Caki2 (cell line): ENCODE data around the gene FGF14. TPM values are rescaled to one million over a fixed set of nuclear protein-coding genes. Genes with fewer than 3 reads are reported as not detected.
"Not testable (repeated sequence)": the region's sequence is repeated elsewhere in the genome, so short reads cannot be mapped to it uniquely, and the experiment has no call there.

Source experiments
- DNase-seq: peaks from one replicate; pipeline ENCODE4 v3.0.0-alpha.2; 2015; ENCODE audit warnings: low read depth
- in situ Hi-C: cut with HindIII; loops from 2 replicates; pipeline ENCODE4 v1.10.0; 2016; ENCODE audit warnings: low sequenced_read_pairs, low pct_unique_long_range_greater_than_20kb, mixed read lengths
- total RNA-seq: library from RNA; depleted of rRNA; stranded (reverse); fragments of >200 nt; shearing (Covaris generic); gene quantifications from 2 replicates; pipeline ENCODE4 v1.2.3, GENCODE V29; 2014; ENCODE audit warnings: low replicate concordance

FGF14 gene
- total RNA-seq, 1 experiment from 2014 or later, result not detected

- in situ Hi-C loops, result no loop called here
- no peak for DNase-seq
These were observed 216.4 kb downstream of the FGF14 start for GRCh38 chr13:102185375-102185984.

GRCh38 chr13:102183509-102184182, 218.2 kb downstream of the FGF14 start:
- in situ Hi-C loops, result no loop called here

DNA sequence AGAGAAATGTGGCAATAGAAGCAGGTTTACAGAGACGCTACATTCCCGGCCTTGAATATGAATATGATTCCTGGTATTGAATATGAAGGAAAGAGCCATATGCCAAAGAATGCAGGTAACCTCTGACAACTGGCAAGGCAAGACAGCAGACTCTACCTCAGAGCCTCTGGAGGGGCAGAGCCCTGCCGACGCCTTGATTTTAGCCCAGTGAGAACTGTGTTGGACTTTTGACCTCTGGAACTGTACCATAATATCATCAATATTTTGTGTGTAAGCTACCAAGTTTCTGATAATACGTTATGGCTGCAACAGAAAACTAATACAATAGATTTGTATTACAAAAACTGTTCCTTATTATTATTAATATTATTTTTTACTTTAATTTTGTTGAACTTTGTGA, 219.7 kb downstream of the FGF14 start:
- DNase-seq, result no peak
- in situ Hi-C loops, result no loop called here

More at GRCh38 chr13:102183509-102184182, 218.2 kb downstream of the FGF14 start:
- DNase-seq, result no peak

GRCh38 chr13:102177431-102177830, 224.4 kb downstream of the FGF14 start:
- in situ Hi-C loops, result no loop called here
- DNase-seq, result no peak

DNA sequence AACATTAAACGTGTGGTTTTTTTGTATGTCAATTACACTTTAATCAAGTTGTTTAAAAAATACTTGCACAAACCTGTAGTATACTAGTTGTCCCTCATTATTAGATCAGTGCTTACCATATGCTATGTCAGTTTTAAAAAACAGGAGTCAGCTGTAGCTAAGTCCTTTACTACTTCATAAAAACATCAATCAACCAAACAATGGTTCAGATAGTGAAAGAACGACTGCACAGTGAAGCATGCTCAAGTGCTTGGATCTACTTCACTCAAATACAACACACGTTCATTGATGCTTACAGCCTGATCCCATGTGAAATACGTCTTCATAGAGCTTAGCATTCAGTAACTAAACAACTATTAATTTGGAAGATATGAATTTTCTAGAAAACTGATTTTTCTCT, 225.0 kb downstream of the FGF14 start:
- no peak for DNase-seq
- in situ Hi-C loops, result no loop called here

DNA sequence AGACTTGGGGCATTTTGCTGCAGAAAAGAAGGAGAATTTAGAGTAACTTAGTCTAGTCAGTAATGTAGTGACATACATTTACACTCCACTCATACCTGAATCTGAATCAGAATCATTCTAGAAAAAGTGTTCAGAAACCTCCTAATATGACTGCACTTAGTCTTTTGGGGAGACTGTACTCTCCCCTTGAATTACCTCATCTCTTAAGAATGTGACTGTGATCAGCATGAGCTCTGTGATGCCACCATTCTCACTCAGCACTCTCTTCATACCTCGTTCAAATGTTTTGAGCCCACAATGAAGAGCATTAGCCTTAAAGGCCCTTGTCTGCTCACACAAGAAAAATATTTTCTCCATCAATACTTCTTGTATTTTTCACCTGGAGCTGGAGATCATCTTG, 229.4 kb downstream of the FGF14 start:
- in situ Hi-C loops, result no loop called here
- no peak for DNase-seq

DNA sequence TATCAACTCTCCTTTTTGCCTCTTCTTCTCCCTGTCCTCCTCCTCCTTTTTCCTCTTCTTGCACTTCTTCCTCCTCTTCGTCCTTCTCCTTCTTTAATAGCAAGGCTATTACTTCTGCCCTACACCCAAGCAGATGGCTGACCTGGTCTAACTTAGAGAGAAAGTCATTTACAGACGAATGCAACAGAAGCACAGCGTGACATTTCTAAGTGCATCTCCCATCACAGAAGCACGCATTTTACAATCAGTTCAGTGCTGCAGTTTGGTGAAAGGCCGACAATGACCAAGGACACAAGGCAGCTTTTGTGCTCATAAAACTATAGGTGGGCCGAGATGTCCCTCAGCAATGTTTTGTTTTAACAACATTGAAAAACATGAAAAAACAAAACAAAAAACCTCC, 231.5 kb downstream of the FGF14 start:
- in situ Hi-C loops, result no loop called here
- DNase-seq, result no peak

DNA sequence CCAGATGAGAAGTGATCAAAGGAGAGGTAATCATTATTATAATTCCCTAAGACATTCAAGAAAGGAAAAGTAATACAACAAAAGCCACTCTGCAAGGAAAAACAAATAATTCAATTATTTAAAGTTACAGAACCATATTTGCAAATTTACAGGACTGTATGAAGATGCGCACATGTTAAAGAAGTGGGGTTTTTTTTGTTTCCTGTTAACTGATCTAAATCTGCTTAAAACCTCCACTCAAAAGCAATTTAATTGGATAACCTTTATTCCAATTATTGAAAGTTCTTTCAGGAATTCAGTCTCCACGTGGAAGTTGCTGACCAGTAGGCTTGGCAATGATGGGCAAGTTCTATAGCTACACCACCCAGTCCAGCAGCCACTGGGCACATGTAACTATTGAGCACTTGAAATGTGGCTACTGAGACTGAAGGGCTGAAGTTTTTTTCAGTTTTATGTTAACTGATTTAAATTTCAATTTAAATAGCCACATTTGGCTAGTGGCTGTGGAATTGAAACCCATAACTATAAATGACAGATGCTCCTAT, 232.3 kb downstream of the FGF14 start:
- in situ Hi-C loops, result no loop called here

DNA sequence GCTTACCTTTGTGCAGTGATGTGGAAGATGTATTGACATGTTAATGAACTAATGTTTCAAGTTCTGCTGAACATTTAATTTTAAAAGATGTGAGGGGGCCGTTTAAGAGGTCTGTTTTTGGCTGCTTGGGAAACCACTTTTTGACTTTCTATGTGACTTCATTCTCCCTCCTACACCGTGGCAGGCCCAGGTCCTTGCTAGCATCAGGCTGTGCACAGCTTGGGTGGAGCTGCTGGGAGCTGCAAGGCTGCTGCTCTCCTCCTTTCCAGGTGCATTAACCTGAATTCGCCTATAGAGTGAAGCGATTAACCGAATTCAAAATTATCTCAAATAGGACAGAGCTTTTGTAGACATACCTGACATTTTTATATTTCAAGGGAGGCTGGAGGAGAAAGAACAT, 249.1 kb downstream of the FGF14 start:
- in situ Hi-C loops, result no loop called here
- DNase-seq, result no peak

More for the DNA sequence above, 232.3 kb downstream of the FGF14 start:
- DNase-seq, result no peak

- in situ Hi-C loops, result no loop called here
- DNase-seq, result no peak
These were observed 254.5 kb downstream of the FGF14 start for GRCh38 chr13:102147353-102147752.

DNA sequence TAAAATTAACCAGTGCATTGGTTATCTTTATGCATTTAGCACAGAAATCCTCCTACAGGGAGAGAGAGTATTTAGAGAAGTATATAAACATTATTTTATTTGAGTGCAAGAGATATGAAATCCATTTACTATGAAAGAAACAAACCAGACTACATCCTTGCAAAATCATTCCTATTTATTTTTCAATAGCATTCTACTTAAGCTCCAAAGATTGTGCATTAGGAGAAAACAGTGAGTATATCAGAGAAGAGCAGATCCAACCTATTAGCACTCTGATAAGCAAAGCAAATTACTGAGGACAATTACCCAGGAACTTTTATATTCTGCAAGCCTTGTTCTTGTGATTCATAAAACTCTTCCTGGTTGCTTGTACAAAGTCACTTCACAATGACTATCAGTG, 256.1 kb downstream of the FGF14 start:
- in situ Hi-C loops, result no loop called here
- DNase-seq, result no peak

- no peak for DNase-seq
- in situ Hi-C loops, result no loop called here
These were observed 259.4 kb downstream of the FGF14 start for GRCh38 chr13:102142473-102142826.

DNA sequence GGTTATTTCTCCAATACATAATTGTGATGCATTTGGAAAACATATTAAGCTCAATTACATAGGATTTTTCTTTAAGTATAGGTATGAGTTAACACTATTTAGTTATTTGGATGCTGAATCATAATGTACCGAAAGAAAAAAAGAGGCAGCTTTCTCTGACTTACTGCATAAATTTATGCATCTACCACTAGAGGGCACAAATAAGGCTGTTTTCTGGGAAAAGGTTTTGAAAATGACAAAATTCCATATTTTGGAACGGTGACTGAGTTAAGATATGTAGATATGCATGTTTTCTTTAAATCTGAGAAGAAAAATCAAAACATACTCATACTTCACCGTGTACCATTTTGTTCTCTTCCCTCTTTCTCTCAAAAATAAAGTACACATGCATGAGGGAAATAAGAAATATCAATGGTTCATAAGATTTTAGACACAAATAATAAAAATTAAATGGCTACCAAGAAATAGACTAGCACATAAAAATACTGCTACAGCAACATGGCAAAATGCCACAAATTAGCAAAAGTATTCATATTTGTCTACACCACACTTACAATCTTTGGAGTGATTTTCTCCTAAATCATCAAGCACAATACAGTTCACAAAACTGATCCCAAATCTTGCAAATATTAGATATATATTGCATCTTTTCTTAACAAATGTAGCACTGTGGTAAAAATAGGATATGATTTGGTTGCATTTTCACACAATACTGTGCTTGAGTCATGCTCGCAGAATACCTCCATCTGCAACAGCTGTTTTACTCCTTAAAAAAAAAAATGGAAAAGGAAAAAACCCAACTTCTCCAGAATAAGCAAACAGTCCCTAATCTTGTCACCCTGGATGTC, 260.0 kb downstream of the FGF14 start:
- in situ Hi-C loops, result no loop called here
- peak; percentile 24 for DNase-seq

- no peak for DNase-seq
- in situ Hi-C loops, result no loop called here
These were observed 262.2 kb downstream of the FGF14 start for GRCh38 chr13:102139626-102140025.

DNA sequence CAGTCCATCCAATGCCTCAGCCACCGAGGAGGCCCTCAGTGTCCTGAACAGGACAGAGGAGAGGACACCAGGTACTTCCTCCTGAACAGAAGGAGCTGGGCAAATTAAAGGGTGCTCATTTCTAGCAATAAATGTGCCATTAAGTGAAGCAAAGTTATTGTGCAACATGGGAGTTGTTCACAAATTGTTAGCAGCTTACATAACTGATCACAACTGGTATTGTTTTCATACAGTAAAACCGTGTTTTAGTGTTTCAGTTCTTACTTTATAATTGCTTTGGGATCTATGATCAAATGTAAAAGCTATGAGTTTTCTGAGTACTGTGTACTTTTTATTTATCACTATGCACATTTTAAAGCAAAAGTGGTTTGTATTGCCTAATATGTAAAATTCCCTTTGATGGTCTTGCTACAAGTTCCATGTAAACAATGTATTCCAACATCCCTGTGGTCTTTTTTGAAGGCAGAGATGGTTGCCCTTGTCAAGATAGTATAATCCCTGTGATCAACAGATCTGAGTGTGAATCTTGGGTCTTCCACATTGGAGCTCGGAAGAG, 263.1 kb downstream of the FGF14 start:
- in situ Hi-C loops, result no loop called here
- DNase-seq, result no peak

GRCh38 chr13:102137904-102138303, 263.9 kb downstream of the FGF14 start:
- DNase-seq, in situ Hi-C loops: not testable (repeated sequence)

- DNase-seq, result no peak
- in situ Hi-C loops, result no loop called here
These were observed 265.0 kb downstream of the FGF14 start for GRCh38 chr13:102136735-102137296.

DNA sequence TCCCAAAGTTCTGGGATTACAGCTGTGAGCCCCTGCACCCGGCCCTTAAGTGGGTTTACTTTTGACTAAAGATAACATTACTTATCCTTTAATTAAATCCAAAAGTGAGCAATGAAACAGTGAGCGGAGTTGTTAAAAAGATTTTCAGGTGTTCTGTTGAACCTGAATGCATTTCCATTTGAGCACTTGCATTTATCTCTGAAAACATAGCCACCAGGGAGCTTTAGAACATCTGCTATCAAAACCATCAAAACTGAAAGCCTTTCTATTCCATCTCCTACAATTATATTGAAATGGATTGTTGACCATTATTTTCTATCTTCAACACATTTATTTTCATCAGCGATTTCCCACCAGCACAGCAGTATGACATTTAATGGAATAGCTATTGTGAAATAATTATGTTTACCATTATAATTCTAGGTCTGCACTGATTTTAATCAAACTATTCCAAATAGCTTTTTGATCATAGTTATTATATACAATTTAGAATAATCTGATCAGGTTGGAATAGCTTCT, 269.0 kb downstream of the FGF14 start:
- no peak for DNase-seq
- in situ Hi-C loops, result no loop called here
